ENCODE measurements around the gene NLRP13.

DNA sequence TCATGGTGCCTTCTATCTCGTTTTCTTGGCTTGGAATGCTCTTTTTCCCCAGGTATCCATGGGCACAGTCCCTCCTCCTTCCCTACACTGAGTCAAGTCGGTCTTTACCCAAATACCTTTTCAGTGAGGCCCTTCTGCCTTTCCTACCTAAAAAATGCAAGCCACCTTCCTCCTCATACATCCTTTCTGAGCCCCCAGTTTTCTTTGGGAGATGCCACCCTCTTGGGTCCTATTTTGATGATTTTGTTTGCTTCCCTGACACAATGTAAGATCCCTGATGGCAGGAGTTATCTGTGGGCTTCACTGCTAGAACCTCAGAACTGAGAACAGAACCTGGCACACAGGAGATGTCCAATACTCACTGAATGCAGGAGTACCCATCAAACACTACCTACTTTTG is 22.3 kb downstream of the NLRP13 start:
- TF ChIP-seq NFIC (IDR thresholded peaks at IDR 0.05) (no peak), YY1 (IDR thresholded peaks at IDR 0.05; ENCODE audit: low read depth) (no peak), TAF1 (IDR thresholded peaks at IDR 0.05; ENCODE audit: low read depth) (no peak), RAD21 (IDR thresholded peaks at IDR 0.05; ENCODE audit: low read depth) (no peak), EP300 (IDR thresholded peaks at IDR 0.05; ENCODE audit: borderline replicate concordance) (no peak), CEBPB (IDR thresholded peaks at IDR 0.05) (no peak)
- TF ChIP-seq, protein P1, sequence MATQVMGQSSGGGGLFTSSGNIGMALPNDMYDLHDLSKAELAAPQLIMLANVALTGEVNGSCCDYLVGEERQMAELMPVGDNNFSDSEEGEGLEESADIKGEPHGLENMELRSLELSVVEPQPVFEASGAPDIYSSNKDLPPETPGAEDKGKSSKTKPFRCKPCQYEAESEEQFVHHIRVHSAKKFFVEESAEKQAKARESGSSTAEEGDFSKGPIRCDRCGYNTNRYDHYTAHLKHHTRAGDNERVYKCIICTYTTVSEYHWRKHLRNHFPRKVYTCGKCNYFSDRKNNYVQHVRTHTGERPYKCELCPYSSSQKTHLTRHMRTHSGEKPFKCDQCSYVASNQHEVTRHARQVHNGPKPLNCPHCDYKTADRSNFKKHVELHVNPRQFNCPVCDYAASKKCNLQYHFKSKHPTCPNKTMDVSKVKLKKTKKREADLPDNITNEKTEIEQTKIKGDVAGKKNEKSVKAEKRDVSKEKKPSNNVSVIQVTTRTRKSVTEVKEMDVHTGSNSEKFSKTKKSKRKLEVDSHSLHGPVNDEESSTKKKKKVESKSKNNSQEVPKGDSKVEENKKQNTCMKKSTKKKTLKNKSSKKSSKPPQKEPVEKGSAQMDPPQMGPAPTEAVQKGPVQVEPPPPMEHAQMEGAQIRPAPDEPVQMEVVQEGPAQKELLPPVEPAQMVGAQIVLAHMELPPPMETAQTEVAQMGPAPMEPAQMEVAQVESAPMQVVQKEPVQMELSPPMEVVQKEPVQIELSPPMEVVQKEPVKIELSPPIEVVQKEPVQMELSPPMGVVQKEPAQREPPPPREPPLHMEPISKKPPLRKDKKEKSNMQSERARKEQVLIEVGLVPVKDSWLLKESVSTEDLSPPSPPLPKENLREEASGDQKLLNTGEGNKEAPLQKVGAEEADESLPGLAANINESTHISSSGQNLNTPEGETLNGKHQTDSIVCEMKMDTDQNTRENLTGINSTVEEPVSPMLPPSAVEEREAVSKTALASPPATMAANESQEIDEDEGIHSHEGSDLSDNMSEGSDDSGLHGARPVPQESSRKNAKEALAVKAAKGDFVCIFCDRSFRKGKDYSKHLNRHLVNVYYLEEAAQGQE (IDR thresholded peaks at IDR 0.05; ENCODE audit: low read depth) = no peak
- TF ChIP-seq, protein P2, sequence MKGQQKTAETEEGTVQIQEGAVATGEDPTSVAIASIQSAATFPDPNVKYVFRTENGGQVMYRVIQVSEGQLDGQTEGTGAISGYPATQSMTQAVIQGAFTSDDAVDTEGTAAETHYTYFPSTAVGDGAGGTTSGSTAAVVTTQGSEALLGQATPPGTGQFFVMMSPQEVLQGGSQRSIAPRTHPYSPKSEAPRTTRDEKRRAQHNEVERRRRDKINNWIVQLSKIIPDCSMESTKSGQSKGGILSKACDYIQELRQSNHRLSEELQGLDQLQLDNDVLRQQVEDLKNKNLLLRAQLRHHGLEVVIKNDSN (IDR thresholded peaks at IDR 0.05) = no peak
